ENCODE results near the gene TMEM8B.

The TMEM8B gene

DNA sequence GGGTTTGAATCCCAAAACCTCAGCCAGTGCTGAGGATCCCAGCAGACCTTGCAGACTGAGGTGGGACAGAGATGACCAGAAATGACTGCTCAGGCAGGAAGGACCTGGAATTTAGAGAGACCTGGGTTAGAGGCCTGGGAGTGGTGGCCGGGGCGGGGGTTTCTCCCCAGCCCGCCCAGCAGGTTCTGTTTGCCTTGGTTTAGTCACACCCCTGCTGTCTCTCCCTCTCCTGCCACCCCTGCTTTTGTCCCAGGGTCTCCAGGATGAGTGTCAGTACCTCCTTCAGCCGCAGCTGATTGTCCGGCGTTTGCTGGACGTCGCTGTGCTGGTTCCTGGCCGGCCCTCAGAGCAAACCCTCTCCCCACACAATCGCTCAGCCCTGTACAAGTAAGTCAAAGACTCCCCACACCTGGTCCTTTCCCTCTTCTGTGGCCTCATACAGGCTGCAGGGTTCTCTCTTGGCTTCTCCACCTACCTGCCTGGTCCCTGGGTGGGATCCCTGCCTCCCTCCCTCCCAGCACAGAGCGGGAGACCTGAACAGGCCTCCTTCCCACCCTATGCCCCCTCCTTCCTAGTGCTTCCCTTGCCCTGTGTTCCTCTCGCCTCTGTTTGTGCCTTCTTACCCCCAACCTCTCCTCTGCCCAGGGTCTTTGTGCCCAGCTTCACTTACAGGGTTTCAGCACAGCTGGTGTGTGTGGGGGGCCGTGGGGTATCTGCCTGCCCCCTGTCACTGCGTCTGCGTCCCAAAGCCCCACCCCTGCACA is 12.0 kb downstream of the TMEM8B start:
- DNase-seq: no peak

DNA sequence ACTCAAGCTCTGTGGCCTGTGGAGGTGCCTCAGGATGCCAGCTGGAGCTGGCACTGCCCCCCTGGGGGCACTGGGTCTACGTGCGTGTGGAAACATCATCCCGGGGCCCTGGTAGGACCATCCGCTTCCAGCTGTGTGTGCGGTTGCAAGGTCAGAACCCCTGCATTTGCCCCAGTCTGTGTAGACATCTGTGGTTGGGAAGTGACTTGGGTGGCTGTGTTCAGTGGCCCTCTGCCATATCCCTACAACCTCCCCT is 12.5 kb downstream of the TMEM8B start:
- no peak for DNase-seq

DNA sequence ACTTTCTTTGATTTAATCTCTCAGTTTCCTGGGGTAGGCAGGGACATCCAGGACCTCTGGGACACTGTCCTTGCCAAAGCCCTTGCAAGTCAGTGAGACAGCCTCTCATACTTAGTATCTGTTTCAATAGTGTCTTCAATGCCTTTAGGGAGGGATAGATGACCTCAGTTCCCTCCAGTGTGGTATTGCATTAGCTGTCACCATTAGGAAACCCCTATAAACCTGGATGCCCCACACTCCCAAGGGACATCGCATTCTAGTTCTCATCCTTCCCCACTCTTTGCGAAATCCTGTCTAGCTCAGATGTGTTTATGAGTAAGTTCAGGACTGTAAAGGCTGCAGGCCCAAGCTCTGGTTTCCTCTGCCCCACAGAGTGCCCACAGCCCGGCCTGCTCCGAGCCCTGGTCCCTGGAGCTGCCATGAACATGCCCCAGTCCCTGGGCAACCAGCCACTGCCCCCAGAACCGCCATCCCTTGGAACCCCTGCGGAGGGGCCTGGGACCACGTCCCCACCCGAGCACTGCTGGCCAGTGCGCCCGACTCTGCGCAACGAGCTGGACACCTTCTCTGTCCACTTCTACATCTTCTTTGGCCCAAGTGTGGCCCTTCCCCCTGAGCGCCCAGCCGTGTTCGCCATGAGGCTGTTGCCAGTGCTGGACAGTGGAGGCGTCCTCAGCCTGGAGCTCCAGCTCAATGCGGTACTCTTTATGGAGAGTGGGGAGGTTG is 13.2 kb downstream of the TMEM8B start:
- no peak for DNase-seq

DNA sequence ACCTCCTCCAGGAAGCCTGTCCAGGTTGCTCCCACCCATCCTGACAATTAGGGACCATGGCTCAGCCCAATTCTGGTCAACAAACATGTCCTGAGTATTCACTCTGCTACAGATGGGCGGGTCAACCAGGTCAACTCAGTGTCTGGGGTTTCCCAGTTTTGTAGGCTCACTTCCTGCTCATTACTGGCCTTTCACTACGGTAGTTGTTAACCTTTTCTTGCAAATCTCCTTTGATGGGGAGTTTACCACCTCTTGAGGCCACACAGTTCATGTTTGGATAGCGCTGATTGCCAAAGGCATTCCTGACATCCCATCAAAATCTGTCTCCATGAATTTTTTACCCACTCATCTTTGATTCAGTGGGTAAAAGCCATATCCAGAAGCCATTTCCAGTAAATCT is 13.8 kb downstream of the TMEM8B start:
- DNase-seq: no peak

DNA sequence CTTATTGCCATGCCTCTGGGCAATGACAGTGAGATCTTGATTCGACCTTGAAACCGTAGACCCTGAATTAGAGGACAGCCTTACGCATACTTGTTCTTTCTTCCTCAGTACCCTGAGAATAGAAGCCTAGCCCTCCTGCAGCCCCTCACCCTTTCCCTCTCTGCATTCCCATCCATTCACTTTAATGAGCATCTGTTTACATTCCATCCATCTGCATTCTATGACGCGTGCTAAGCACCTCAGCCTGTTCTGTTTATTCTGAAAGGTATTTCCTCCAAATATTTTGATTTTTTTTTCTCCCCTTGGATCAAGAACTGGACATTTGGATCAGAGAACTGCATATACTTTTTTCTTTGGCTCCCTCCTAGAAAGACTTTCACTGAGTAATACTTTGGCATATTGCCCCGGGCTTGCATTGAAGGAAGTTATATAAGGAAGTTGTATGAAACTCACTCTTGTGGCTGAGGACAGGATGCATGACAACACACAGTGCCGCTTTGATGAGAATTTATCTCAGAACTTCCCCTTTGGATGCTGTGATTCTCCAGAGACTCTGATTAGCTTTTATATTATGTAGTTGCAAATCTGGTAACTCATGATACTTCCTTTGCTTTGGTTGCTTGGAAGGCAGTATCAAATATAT is 15.7 kb downstream of the TMEM8B start:
- no peak for DNase-seq

DNA sequence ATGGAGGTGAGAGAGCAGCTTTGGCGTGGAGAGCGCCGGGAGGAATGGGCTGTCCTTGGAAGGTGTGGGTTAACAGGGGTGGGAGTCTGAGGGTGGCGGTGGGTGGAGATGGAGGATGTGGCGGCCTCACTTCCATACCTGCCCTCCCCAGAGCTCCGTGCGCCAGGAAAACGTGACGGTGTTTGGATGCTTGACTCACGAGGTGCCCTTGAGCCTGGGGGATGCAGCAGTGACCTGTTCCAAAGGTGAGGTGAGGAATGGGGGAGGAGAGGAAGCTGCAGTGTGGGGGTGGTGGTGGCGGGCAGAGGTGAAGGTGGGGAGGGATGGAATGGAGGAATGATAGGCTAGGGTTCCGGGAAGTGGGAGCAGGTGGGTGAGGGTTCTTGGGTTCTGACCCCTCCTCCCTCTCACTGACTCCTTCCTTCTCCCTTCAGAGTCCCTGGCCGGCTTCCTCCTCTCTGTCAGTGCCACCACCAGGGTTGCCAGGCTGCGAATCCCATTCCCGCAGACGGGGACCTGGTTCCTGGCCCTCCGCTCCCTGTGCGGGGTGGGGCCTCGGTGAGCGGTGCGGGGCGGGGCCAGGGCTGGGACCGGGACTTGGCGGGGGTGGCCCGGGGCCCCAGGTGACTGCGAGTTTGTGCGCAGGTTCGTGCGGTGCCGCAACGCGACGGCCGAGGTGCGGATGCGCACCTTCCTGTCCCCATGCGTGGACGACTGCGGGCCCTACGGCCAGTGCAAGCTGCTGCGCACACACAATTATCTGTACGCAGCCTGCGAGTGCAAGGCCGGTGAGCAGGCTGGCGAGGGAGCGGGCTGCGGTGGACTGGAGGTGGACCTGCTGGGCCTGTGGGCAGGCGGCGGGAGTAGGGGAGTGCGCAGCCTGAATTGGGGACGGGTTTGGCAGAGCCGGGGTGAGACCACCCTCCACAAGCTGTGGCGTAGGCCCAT is 17.1 kb downstream of the TMEM8B start:
- DNase-seq: no peak

DNA sequence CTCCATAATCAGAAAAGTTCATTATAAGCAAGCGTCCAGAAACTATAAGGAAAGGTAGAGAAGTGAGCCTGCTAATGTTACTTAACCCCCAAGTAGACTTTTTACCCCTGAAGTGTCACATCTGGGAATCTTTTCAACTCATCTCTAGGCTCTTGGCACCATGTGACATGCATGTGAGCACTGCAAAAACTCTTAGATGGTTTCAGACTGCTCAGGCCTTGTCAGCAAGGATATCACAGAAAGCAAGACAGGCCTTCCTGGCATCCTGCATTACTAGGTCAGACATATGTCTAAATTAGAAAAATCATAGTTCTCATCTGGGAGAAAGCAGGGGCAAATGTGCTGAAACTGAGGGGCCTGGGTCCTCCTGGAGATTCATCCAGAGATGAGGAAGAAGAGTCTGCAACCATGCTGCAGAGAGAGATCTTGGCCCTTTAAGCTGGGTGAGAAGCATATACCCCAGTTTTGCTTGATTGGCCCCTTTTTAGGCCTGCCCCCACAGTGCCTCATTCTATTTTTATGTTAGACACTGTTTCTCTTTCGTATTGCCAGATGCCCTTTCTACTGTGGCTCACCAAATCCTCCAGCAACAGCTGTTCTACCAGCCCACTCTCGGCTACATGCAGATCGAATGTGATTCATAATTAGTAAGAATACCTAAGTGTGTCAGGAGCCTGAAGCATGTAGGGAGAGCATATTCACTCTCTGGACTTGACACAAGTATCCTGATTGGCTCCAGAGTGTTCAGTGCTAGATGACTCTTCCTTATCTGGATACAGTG is 19.0 kb downstream of the TMEM8B start:
- peak; percentile 71 for DNase-seq

DNA sequence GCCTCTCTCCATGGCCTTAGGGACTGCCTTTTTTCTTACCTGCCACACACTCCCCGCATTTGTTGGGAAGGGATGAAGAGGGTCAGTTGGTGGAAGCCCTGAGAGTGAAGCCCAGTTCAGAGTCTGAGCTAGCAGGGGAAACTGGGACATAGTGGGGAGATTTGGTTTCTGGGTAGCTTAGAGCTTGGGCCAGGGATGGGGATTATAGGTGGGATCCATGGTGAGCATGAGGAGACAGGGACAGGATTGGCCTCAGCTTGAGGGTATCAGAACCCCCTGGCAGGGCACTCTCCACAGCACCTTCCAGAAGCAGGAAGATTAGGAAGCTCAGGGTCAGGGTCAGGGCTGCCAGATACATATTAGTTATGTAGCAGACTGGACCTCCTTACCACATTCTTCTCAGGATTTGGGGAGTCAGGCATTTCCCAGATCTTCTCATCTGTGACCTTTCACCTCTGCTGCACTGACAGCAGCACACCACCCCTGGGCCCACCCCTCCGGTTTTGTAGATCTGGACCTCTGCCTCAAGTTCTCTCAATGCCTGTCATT is 23.3 kb downstream of the TMEM8B start:
- no peak for DNase-seq

DNA sequence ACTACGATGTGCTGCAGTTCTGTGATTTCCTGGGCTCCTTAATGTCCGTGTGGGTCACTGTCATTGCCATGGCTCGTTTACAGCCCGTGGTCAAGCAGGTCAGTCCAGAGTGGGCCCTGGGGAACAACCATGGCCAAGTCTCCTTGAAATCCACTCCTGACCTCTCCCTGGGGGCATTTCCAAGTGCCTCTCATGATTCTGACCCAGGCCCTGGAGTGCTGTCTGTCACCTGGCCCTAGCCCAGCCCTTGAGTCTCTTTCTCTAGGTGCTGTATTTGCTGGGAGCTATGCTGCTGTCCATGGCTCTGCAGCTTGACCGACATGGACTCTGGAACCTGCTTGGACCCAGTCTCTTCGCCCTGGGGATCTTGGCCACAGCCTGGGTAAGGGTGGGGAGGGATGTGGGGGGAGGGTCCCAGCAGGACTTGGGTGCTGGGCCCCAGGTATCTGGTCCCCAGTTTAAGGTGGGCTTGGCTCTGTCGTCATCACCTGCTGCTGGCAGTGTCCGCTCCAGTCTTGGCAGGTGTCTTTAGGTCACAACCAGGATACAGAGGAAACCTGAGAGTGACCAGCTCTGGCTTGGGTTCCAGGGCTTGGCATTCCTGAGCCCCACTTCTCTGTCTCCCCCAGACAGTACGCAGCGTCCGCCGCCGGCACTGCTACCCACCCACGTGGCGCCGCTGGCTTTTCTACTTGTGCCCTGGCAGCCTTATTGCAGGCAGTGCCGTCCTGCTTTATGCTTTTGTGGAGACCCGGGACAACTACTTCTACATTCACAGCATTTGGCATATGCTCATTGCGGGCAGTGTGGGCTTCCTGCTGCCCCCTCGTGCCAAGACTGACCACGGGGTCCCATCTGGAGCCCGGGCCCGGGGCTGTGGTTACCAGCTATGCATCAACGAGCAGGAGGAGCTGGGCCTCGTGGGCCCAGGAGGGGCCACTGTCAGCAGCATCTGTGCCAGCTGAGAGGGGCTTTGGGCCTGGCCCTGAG is 24.1 kb downstream of the TMEM8B start:
- DNase-seq: no peak

DNA sequence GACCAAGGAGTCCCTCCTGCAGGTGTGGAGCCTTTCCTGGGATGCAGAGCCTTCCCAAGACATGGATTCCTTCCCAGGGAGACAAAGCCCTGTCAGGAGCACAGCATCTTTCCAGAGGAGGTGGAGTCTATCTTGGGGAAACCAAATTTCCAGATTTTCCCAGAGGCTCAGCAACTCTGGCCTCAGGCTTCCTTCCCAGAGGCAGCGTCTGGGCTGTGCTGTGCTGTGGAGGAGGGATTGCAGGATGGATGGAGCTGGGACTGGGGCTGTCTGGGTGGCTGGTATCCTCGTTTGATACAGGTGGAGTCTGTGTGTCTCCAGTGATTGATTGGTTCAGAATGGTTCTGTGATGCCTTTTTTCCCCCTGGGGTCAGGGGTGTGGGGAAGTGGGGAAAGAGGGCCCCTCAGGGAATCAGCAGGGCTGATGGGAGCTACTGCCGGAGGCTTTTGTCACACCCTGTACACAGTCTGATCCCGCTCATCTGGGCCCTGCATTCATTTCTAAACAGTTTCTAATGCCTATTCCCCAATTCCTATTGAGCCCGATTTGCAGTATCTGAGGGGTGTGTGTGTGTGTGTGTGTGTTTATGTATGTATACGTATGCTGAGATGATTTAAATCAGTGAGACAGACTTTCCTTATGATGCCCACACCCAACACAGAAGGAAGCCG is 25.2 kb downstream of the TMEM8B start:
- no peak for DNase-seq

DNA sequence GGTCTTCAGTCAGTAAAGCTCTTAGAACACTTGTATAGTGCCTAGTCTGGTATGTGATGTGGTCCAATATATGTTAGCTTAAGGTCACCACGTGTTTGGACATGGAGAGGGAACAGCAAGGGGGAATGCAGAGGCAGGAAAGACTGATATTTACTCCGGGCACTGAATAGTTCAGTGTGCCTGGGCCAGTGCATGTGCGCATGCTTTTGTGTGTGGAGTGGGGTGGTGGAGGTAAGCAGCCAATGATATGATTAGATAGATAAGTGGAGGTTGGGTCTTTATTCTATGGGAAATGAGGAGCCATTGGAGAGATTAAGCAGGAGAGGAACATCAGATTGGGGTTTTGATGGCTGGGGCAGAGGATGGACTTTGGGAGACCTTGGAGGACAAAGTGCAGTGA is 27.2 kb downstream of the TMEM8B start:
- no peak for DNase-seq

DNA sequence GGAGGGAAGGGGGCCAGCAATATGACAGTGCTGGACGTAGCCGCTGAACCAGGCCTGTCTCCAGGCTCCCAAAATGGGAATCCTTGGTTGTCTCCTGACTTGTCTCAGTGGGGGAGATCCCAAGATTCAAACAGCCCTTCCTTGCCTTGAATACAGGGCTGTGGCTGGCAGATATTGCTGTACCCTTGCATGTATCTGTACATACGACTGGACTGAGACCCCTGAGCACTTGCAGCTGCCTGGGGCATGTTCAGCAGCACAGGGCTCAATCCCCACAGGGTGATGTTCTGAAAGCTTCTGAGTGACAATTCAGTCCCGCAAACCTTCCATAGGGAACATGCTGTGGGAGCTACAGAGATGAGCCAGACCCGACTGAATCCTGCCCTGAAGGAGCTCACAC is 27.9 kb downstream of the TMEM8B start:
- no peak for DNase-seq

DNA sequence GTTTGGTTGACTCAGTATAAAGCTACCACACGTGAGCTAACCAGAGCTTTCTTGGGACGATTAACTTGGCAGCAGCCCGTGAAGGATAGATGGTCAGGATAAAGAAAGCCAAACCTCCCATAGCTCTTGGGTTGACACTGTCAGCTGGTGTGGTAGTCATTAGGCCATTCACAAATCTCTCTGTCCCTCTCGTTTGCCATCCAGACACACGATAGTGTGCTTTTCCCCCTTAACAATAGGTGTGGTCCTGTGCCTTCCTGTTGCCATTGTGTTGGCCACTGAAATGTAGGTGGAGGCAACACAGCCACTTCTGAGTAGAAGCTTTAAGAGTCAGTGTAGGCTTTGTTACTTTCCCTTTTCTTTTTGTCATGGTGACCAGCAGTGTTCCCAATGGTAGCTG is 29.4 kb downstream of the TMEM8B start:
- DNase-seq: no peak

DNA sequence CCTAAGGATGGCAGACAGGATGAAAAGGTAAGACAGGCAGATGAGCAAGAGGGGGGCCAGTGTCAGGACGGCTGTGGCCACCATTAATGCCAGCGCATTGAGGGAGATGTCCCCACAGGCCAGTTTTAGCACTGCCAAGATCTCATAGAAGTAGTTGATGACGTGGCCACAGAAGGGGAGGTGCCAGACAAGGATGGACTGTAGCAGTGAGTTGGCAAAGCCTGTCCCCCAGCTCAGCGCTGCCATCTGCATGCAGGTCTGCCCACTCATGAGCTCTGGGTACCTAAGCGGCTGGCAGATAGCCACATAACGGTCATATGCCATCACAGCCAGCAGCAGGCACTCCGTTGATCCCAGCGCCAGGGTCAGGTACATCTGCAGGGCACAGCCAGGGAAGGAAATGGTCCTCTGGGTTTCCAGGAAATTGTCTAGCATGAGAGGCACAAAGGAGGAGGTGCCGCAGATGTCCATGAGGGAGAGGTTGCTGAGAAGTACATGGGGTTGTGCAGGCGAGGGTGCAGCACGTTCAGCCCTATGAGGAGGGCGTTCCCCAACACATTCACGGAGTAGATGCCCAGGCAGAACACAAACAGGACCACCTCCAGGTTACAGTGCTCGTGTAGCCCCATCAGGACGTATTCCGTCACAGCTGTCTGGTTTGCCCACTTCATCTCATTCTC is 30.4 kb downstream of the TMEM8B start:
- peak; percentile 31 for DNase-seq

DNA sequence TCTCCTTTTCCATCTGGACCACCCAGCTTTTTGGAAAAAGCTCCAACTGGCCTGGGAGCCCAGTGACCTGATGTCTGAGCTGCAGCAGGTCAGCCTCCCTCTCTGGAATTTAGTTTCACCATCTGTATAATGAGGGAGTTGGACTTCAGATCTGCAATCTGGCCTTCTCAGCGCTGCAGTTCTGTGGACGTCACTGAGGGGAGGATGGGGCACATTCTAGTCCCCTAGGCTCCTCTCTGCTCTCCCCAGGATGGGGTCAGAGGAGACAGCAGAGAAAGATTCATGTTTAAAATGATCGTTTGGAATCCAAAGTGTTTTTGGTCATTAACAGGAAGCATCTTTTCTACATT is 30.9 kb downstream of the TMEM8B start:
- DNase-seq: no peak

DNA sequence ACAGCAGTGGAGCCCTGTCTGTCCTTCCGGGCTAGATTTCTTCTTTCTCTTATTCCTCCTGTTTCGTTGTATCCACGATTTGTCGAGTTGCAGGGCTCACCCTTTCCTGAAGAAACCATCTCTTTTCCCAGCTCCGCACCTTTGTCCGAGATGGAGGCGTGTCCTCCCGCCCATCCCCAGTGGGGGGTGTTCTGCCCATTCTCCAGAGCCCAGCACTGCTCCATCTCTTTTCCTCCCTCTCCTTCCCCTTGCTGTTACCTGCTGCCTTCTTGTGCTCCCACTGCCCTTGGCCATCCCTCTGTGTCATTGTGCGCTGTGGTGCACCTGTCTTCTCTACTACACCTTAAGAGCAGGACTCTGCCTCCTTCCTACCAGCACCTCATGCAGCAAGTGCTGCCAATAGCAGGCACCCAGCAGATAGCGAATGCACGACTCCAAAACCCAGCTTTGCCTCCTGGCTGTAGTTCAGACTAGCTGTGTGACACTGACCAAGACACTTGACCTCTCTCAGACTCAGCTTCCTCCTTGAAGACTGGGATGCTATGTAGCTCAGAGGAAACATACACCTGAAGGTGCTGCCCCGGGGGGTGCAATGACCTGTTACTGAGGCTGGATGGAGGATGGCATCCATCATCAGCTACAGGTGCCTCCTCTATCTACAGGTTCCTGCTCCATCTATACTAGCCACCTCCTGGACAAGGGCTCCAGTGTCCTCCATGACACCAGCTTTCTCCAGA is 32.3 kb downstream of the TMEM8B start:
- no peak for DNase-seq

DNA sequence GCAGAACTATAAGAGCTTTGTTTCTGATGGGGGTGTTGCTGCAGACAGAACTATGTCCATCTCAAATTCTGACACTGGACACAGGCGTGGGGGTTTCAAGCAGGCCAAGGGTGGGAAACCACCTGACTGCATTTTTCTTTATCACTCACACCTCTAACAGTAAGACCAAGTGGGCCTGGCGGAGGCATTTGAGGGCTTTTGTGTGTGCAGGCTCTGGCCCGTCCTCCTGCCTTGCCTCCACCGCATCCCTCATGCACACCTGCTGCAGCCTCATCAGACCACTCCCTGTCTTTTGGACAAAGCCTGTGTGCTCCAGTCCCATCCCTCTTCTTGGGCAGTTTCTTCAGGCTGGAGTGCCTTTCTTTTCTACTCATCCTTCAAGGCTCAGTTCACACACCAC is 33.3 kb downstream of the TMEM8B start:
- no peak for DNase-seq

DNA sequence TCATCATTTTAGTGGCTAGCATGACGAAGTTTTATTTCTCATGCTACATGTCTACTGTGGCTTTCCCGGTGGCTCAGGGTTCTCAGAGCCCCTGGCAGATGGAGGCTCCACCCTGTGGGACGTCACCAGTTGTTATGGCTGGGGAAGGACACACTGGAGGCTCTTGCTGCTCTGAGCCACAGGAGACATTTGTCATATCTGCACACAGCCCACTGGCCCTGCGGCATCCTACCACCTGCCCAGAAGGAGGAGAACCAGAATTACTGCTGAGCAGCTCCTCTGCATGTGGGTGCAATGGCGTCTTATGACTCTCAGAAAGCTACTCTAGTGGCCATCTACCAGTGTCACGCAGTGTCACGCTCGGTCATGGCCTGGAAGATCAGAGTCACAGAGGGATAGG is 34.6 kb downstream of the TMEM8B start:
- DNase-seq: no peak

DNA sequence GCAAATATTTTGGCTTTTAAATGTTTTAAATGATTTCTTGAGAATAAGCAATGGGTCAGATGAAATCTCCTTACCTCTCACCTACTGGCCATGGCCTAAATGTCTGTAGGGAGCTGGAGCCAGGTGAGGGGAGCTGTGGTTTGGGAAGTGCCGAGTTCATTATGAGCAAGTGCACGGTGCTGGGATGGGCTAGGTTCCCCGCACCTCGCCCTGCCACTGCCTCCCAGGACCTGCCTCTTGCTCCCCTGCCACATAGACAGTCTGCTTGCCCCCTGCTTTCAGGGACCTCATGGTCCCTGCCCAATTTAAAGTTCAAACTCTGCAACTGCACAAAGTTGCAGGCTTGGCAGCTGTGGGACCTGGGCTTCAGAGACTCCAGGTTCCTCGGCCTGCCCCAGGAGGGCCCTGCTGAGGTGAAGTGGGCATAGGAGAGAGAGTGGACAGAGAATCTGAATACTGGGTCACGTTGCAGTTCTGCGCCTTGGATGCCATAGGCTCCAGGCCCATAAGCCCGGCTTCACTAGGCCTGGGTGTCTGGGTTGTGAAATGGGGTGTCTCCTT is 35.7 kb downstream of the TMEM8B start:
- no peak for DNase-seq
